Transverse colon (tissue), 4 donors: Measurements from ENCODE around the gene ZRANB3.

Source experiments
- EP300 ChIP-seq: sonication (generic); formaldehyde crosslinking; IDR thresholded peaks from one replicate; pipeline ENCODE4 v1.6.1; 2017; ENCODE audit warnings: antibody characterized with exemption, low read depth
- POLR2A ChIP-seq: fragments of 450-650 bp; IDR thresholded peaks from one replicate; pipeline ENCODE4 v1.6.1; 2016; ENCODE audit warnings: antibody characterized with exemption, mild to moderate bottlenecking, moderate library complexity
- POLR2AphosphoS5 ChIP-seq, 3 donors: sonication (generic); formaldehyde crosslinking; IDR thresholded peaks; one replicate each; pipeline ENCODE4 v1.6.1; 2016; ENCODE audit warnings: antibody characterized with exemption in 3 of 3
- TF ChIP-seq, protein P1 (sequence below), 5 experiments: fragments of 200-600 bp in 3 of 5; fragments of 450-650 bp in 2 of 5; sonication (generic) in 3 of 5; IDR thresholded peaks; 1 replicate in 2 of 5; 2 replicates in 3 of 5; pipeline ENCODE4 v1.5.1; 2016 to 2017; ENCODE audit warnings: antibody characterized with exemption in 5 of 5, inconsistent platforms in 3 of 5, mild to moderate bottlenecking in 2 of 5, moderate library complexity in 1 of 5

DNA sequence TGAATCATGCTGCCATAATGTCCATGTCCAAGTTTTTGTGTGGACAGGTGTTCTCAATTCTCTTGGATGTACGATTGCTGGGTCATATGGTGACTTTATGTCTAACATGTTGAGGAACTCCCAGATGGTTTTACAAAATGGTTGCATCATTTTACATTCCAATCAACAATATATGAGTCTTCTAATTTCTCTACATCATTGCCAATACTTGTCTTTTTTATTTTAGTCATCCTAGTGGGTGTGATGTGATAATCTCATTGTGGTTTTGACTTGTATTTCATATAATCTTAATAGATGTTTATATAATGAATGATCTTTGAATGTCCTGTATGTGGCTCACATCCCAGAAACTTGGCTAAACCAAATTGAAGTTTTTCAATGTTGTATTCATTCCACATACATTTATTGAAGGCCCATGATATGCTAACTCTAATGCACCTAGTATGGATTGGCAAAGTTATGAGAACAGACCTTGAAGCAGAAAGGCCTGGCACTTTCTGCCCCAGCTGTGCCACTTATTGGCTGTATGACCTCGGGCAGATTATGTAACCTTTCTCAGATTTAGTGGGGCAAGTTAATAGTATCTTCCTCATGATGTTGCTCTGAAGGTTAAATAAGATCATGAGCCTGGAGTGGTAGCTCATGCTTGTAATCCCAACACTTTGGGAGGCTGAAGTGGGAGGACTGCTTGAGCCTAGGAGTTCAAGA, 273.5 kb downstream of the ZRANB3 start:
- TF ChIP-seq POLR2AphosphoS5 (IDR thresholded peaks at IDR 0.05): no peak
- TF ChIP-seq, protein P1, sequence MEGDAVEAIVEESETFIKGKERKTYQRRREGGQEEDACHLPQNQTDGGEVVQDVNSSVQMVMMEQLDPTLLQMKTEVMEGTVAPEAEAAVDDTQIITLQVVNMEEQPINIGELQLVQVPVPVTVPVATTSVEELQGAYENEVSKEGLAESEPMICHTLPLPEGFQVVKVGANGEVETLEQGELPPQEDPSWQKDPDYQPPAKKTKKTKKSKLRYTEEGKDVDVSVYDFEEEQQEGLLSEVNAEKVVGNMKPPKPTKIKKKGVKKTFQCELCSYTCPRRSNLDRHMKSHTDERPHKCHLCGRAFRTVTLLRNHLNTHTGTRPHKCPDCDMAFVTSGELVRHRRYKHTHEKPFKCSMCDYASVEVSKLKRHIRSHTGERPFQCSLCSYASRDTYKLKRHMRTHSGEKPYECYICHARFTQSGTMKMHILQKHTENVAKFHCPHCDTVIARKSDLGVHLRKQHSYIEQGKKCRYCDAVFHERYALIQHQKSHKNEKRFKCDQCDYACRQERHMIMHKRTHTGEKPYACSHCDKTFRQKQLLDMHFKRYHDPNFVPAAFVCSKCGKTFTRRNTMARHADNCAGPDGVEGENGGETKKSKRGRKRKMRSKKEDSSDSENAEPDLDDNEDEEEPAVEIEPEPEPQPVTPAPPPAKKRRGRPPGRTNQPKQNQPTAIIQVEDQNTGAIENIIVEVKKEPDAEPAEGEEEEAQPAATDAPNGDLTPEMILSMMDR (IDR thresholded peaks at IDR 0.05): no peak
- no peak for TF ChIP-seq POLR2A
- no peak for TF ChIP-seq EP300
